HEK293 (cell line): Measurements from ENCODE around the gene ABCG4.

ENCODE experiments used
- GLIS1 ChIP-seq: fragments of 450-650 bp; formaldehyde crosslinking; IDR thresholded peaks from 2 replicates; pipeline ENCODE4 v1.5.1; 2016; ENCODE audit warnings: missing biosample characterization, missing genetic modification characterization
- KLF7 ChIP-seq: fragments of 450-650 bp; formaldehyde crosslinking; IDR thresholded peaks from 2 replicates; pipeline ENCODE4 v1.5.1; 2016; ENCODE audit warnings: missing biosample characterization, missing genetic modification characterization, borderline replicate concordance
- KLF8 ChIP-seq: fragments of 450-650 bp; formaldehyde crosslinking; IDR thresholded peaks from 2 replicates; pipeline ENCODE4 v1.5.1; 2016; ENCODE audit warnings: missing biosample characterization, missing genetic modification characterization
- SALL2 ChIP-seq: fragments of 450-650 bp; formaldehyde crosslinking; IDR thresholded peaks from 2 replicates; pipeline ENCODE4 v1.5.0; 2017; ENCODE audit warnings: missing biosample characterization, mild to moderate bottlenecking, missing genetic modification characterization, borderline replicate concordance
- SP3 ChIP-seq: fragments of 450-650 bp; formaldehyde crosslinking; IDR thresholded peaks from 2 replicates; pipeline ENCODE4 v1.5.1; 2016; ENCODE audit warnings: missing biosample characterization, missing genetic modification characterization
- TCF7L2 ChIP-seq: IDR thresholded peaks from 2 replicates; pipeline ENCODE4 v1.6.1; 2011; ENCODE audit warnings: low read depth, mild to moderate bottlenecking, inconsistent platforms, low read length, moderate library complexity, borderline replicate concordance
- WT1 ChIP-seq: fragments of 450-650 bp; formaldehyde crosslinking; IDR thresholded peaks from 2 replicates; pipeline ENCODE4 v1.5.1; 2016; ENCODE audit warnings: missing biosample characterization, missing genetic modification characterization
- YY1 ChIP-seq: fragments of 450-650 bp; formaldehyde crosslinking; IDR thresholded peaks from 2 replicates; pipeline ENCODE4 v1.5.1; 2018; ENCODE audit warnings: missing biosample characterization, missing genetic modification characterization
- ZBTB11 ChIP-seq: fragments of 450-650 bp; formaldehyde crosslinking; conservative IDR thresholded peaks from 2 replicates; pipeline ENCODE4 v1.5.1; 2016; ENCODE audit warnings: low read depth, missing biosample characterization, missing genetic modification characterization
- ZNF114 ChIP-seq: fragments of 450-650 bp; formaldehyde crosslinking; IDR thresholded peaks from 2 replicates; pipeline ENCODE4 v1.5.0; 2017; ENCODE audit warnings: missing biosample characterization, missing genetic modification characterization
- ZNF19 ChIP-seq: fragments of 450-650 bp; formaldehyde crosslinking; IDR thresholded peaks from 2 replicates; pipeline ENCODE4; 2016; ENCODE audit warnings: missing biosample characterization, missing genetic modification characterization, low read depth
- ZNF2 ChIP-seq: fragments of 450-650 bp; formaldehyde crosslinking; IDR thresholded peaks from 2 replicates; pipeline ENCODE4 v1.5.1; 2016; ENCODE audit warnings: missing biosample characterization, missing genetic modification characterization
- ZNF24 ChIP-seq: fragments of 450-650 bp; formaldehyde crosslinking; IDR thresholded peaks from 2 replicates; pipeline ENCODE4 v1.5.1; 2016; ENCODE audit warnings: missing biosample characterization, missing genetic modification characterization
- ZNF248 ChIP-seq: fragments of 450-650 bp; formaldehyde crosslinking; IDR thresholded peaks from 2 replicates; pipeline ENCODE4 v1.5.1; 2017; ENCODE audit warnings: missing biosample characterization, missing genetic modification characterization
- ZNF274 ChIP-seq, 2 experiments: fragments of 200-500 bp in 1 of 2; fragments of 450-650 bp in 1 of 2; sonication (Bioruptor generic) in 1 of 2; formaldehyde crosslinking in 1 of 2; IDR thresholded peaks; 2 replicates each; pipeline versions ENCODE4 v1.5.1 to v1.6.1; 2014 to 2016; ENCODE audit warnings: borderline replicate concordance in 1 of 2, inconsistent platforms in 1 of 2, low read length in 1 of 2, missing biosample characterization in 1 of 2, missing genetic modification characterization in 1 of 2
- ZNF311 ChIP-seq: fragments of 450-650 bp; formaldehyde crosslinking; IDR thresholded peaks from 2 replicates; pipeline ENCODE4 v1.5.1; 2017; ENCODE audit warnings: missing biosample characterization, missing genetic modification characterization, borderline replicate concordance
- ZNF423 ChIP-seq: fragments of 450-650 bp; formaldehyde crosslinking; IDR thresholded peaks from 2 replicates; pipeline ENCODE4 v1.5.1; 2016; ENCODE audit warnings: missing biosample characterization, missing genetic modification characterization
- ZNF544 ChIP-seq: fragments of 450-650 bp; formaldehyde crosslinking; IDR thresholded peaks from 2 replicates; pipeline ENCODE4 v1.5.0; 2017; ENCODE audit warnings: missing biosample characterization, missing genetic modification characterization
- ZNF548 ChIP-seq: fragments of 450-650 bp; formaldehyde crosslinking; IDR thresholded peaks from 2 replicates; pipeline ENCODE4 v1.5.1; 2016; ENCODE audit warnings: missing biosample characterization, missing genetic modification characterization
- ZNF585B ChIP-seq: fragments of 450-650 bp; formaldehyde crosslinking; IDR thresholded peaks from 2 replicates; pipeline ENCODE4 v1.5.1; 2016; ENCODE audit warnings: missing biosample characterization, missing genetic modification characterization
- ZNF792 ChIP-seq: fragments of 450-650 bp; formaldehyde crosslinking; IDR thresholded peaks from 2 replicates; pipeline ENCODE4 v1.5.1; 2016; ENCODE audit warnings: missing biosample characterization, missing genetic modification characterization
- TF ChIP-seq, protein P1 (sequence below): fragments of 450-650 bp; formaldehyde crosslinking; IDR thresholded peaks from 2 replicates; pipeline ENCODE4 v1.5.1; 2016; ENCODE audit warnings: missing biosample characterization, missing genetic modification characterization
- TF ChIP-seq, protein P2 (sequence below): fragments of 450-650 bp; formaldehyde crosslinking; IDR thresholded peaks from 2 replicates; pipeline ENCODE4 v1.5.1; 2016; ENCODE audit warnings: missing biosample characterization, missing genetic modification characterization
- TF ChIP-seq, protein P3 (sequence below): fragments of 450-650 bp; IDR thresholded peaks from 2 replicates; pipeline ENCODE4 v1.5.1; 2018; ENCODE audit warnings: missing biosample characterization, mild to moderate bottlenecking, missing genetic modification characterization
- TF ChIP-seq, protein P4 (sequence below): fragments of 450-650 bp; formaldehyde crosslinking; IDR thresholded peaks from 2 replicates; pipeline ENCODE4 v1.5.1; 2017; ENCODE audit warnings: missing biosample characterization, missing genetic modification characterization

Gene ABCG4

GRCh38 chr11:119149018-119149785, at the start of gene ABCG4 (continued):
- 0 out of 2 replicates have a peak, but pooled peaks have one; percentile 23 for TF ChIP-seq ZBTB11 (tag by site-specific recombination)
- TF ChIP-seq ZNF248, result no peak
- TF ChIP-seq KLF7 (tag by site-specific recombination), result no peak
- TF ChIP-seq ZNF114 (tag by site-specific recombination), result no peak
- TF ChIP-seq KLF8, result no peak
- no peak for TF ChIP-seq ZNF24 (tag by site-specific recombination)
- no peak for TF ChIP-seq ZNF2
- TF ChIP-seq, protein P1, sequence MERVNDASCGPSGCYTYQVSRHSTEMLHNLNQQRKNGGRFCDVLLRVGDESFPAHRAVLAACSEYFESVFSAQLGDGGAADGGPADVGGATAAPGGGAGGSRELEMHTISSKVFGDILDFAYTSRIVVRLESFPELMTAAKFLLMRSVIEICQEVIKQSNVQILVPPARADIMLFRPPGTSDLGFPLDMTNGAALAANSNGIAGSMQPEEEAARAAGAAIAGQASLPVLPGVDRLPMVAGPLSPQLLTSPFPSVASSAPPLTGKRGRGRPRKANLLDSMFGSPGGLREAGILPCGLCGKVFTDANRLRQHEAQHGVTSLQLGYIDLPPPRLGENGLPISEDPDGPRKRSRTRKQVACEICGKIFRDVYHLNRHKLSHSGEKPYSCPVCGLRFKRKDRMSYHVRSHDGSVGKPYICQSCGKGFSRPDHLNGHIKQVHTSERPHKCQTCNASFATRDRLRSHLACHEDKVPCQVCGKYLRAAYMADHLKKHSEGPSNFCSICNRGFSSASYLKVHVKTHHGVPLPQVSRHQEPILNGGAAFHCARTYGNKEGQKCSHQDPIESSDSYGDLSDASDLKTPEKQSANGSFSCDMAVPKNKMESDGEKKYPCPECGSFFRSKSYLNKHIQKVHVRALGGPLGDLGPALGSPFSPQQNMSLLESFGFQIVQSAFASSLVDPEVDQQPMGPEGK (tag by site-specific recombination), result peak; percentile 62
- TF ChIP-seq YY1 (tag by site-specific recombination), result no peak
- TF ChIP-seq ZNF548 (tag by site-specific recombination), result no peak
- TF ChIP-seq, protein P2, sequence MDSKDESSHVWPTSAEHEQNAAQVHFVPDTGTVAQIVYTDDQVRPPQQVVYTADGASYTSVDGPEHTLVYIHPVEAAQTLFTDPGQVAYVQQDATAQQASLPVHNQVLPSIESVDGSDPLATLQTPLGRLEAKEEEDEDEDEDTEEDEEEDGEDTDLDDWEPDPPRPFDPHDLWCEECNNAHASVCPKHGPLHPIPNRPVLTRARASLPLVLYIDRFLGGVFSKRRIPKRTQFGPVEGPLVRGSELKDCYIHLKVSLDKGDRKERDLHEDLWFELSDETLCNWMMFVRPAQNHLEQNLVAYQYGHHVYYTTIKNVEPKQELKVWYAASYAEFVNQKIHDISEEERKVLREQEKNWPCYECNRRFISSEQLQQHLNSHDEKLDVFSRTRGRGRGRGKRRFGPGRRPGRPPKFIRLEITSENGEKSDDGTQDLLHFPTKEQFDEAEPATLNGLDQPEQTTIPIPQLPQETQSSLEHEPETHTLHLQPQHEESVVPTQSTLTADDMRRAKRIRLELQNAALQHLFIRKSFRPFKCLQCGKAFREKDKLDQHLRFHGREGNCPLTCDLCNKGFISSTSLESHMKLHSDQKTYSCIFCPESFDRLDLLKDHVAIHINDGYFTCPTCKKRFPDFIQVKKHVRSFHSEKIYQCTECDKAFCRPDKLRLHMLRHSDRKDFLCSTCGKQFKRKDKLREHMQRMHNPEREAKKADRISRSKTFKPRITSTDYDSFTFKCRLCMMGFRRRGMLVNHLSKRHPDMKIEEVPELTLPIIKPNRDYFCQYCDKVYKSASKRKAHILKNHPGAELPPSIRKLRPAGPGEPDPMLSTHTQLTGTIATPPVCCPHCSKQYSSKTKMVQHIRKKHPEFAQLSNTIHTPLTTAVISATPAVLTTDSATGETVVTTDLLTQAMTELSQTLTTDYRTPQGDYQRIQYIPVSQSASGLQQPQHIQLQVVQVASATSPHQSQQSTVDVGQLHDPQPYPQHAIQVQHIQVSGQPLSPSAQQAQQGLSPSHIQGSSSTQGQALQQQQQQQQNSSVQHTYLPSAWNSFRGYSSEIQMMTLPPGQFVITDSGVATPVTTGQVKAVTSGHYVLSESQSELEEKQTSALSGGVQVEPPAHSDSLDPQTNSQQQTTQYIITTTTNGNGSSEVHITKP (tag by site-specific recombination), result peak; percentile 63
- TF ChIP-seq ZNF19 (tag by site-specific recombination), result no peak
- TF ChIP-seq ZNF544 (tag by site-specific recombination), result no peak
- TF ChIP-seq SP3 (tag by site-specific recombination), result peak; percentile 26; the same call in 1 of the 2 replicates
- no peak for TF ChIP-seq ZNF274 (IDR thresholded peaks at IDR 0.05; ENCODE audit: low read length)
- TF ChIP-seq ZNF274 (tag by site-specific recombination; IDR thresholded peaks at IDR 0.05; ENCODE audit: borderline replicate concordance), result no peak
- peak; percentile 82 for TF ChIP-seq GLIS1 (tag by site-specific recombination)
- TF ChIP-seq SALL2 (tag by site-specific recombination), result no peak
- peak; percentile 47; the same call in 1 of the 2 replicates for TF ChIP-seq WT1 (tag by site-specific recombination)
- TF ChIP-seq ZNF311 (tag by site-specific recombination), result no peak
- TF ChIP-seq, protein P3, sequence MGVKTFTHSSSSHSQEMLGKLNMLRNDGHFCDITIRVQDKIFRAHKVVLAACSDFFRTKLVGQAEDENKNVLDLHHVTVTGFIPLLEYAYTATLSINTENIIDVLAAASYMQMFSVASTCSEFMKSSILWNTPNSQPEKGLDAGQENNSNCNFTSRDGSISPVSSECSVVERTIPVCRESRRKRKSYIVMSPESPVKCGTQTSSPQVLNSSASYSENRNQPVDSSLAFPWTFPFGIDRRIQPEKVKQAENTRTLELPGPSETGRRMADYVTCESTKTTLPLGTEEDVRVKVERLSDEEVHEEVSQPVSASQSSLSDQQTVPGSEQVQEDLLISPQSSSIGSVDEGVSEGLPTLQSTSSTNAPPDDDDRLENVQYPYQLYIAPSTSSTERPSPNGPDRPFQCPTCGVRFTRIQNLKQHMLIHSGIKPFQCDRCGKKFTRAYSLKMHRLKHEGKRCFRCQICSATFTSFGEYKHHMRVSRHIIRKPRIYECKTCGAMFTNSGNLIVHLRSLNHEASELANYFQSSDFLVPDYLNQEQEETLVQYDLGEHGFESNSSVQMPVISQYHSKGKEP (tag by site-specific recombination), result no peak
- TF ChIP-seq ZNF423 (tag by site-specific recombination), result peak; percentile 70; the same call in 1 of the 2 replicates
- no peak for TF ChIP-seq ZNF792 (tag by site-specific recombination)
- no peak for TF ChIP-seq ZNF585B (tag by site-specific recombination)
- TF ChIP-seq, protein P4, sequence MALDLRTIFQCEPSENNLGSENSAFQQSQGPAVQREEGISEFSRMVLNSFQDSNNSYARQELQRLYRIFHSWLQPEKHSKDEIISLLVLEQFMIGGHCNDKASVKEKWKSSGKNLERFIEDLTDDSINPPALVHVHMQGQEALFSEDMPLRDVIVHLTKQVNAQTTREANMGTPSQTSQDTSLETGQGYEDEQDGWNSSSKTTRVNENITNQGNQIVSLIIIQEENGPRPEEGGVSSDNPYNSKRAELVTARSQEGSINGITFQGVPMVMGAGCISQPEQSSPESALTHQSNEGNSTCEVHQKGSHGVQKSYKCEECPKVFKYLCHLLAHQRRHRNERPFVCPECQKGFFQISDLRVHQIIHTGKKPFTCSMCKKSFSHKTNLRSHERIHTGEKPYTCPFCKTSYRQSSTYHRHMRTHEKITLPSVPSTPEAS (tag by site-specific recombination), result no peak
- no peak for TF ChIP-seq TCF7L2
